Transverse colon (tissue), 4 donors: ENCODE data around the gene SHMT2. TPM values are rescaled to one million over a fixed set of nuclear protein-coding genes. Genes with fewer than 3 reads are reported as not detected.
A peak's percentile ranks its signal among the peaks of the same experiment; 100 is the strongest.

Experiments used
- DNase-seq: peaks from one replicate; pipeline ENCODE4 v3.0.0-alpha.2; 2019
- H3K27ac ChIP-seq, 4 donors: fragments of 200-600 bp; sonication (generic); 2 replicates each; pipeline ENCODE4 v1.5.1; 2016 to 2018; ENCODE audit warnings: inconsistent platforms in 4 of 4
- H3K27me3 ChIP-seq: fragments of 200-600 bp; sonication (generic); 2 replicates; pipeline ENCODE4 v1.5.1; 2017; ENCODE audit warnings: inconsistent platforms
- H3K36me3 ChIP-seq, 4 donors: fragments of 200-600 bp; sonication (generic); 2 replicates each; pipeline ENCODE4 v1.5.1; 2017 to 2019; ENCODE audit warnings: inconsistent platforms in 4 of 4
- H3K4me1 ChIP-seq, 4 donors: fragments of 200-600 bp; sonication (generic); 2 replicates each; pipeline ENCODE4 v1.5.1; 2017 to 2020; ENCODE audit warnings: inconsistent platforms in 4 of 4
- H3K4me3 ChIP-seq, 4 donors: fragments of 200-600 bp; sonication (generic); 1 replicate in 1 of 4; 2 replicates in 3 of 4; pipeline versions ENCODE4 v1.5.1 to v1.6.1; 2017 to 2019; ENCODE audit warnings: inconsistent platforms in 4 of 4
- H3K9me3 ChIP-seq, 2 donors: fragments of 200-600 bp; sonication (generic); 2 replicates each; pipeline ENCODE4 v1.5.1; 2017 to 2019; ENCODE audit warnings: inconsistent platforms in 2 of 2
- EP300 ChIP-seq: sonication (generic); formaldehyde crosslinking; IDR thresholded peaks from one replicate; pipeline ENCODE4 v1.6.1; 2017; ENCODE audit warnings: antibody characterized with exemption, low read depth
- POLR2A ChIP-seq: fragments of 450-650 bp; IDR thresholded peaks from one replicate; pipeline ENCODE4 v1.6.1; 2016; ENCODE audit warnings: antibody characterized with exemption, mild to moderate bottlenecking, moderate library complexity
- POLR2AphosphoS5 ChIP-seq, 3 donors: sonication (generic); formaldehyde crosslinking; IDR thresholded peaks; one replicate each; pipeline ENCODE4 v1.6.1; 2016; ENCODE audit warnings: antibody characterized with exemption in 3 of 3
- WGBS, 2 donors: methylation state at CpG; one replicate each; pipeline ENCODE4 v1.1.5; 2018; ENCODE audit warnings: low coverage in 1 of 2; 5-methylcytosine and 5-hydroxymethylcytosine counted together
- in situ Hi-C, 4 donors: fragments of 200-750 bp; cut with MboI; loops; one replicate each; pipeline versions ENCODE4 v1.15.0 to v1.15.1; 2017; ENCODE audit warnings: low sequenced_read_pairs in 3 of 4, low pct_ligation_motif_present in 1 of 4, low pct_unique_long_range_greater_than_20kb in 1 of 4
- intact Hi-C: fragments of 100-400 bp; cut with DNase I; formaldehyde crosslinking; loops from one replicate; pipeline ENCODE4 v1.15.1; 2023; ENCODE audit warnings: low total_unique reads
- total RNA-seq, 4 donors: library from RNA; depleted of rRNA; stranded (reverse); fragments of >200 nt; gene quantifications; one replicate each; pipeline ENCODE4 v1.1.0, GENCODE V29; 2016
- TF ChIP-seq, protein P1 (sequence below), 5 experiments: fragments of 200-600 bp in 3 of 5; fragments of 450-650 bp in 2 of 5; sonication (generic) in 3 of 5; IDR thresholded peaks; 1 replicate in 2 of 5; 2 replicates in 3 of 5; pipeline ENCODE4 v1.5.1; 2016 to 2017; ENCODE audit warnings: antibody characterized with exemption in 5 of 5, inconsistent platforms in 3 of 5, mild to moderate bottlenecking in 2 of 5, moderate library complexity in 1 of 5

The SHMT2 gene
- total RNA-seq, 4 donors from 2014 or later = 29.2 to 104 (median 33.4) TPM

DNA sequence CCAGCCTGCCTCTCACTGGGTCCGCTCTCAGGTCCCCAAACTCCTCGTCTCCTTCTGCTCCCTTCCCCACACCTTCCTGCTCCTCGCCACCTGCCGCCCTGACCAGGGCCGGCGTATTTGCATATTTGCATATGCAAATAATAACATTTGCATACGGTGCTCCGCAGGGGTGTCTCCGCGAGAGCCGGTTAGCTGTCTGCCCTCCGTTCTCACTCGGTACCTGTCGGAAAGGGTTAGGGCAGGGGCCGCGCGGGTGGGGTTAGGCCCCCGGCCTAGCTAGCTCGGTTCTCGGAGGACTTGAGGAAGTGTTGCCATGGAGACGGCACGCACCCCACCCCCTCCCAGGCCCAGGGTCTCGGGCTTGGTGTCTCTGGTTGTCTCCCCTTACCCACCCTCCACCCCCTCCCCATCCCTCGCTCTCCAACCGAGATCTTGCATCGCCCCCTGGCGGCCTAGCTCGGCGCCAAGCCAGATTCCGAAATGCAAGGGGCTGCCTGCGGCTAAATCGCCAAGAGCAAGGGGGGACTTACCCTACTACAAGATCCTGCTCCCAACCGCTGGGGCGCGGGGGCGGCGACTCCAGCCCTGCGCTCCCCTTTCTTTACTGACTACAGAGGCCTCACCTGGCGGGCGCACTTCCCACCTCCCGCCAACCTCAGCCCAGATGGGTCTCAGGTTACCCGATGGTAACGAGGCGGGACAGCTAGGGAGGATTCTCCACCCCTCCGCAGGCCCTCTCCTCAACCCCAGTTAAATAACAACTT is 13.4 kb downstream of the SHMT2 start:
- in situ Hi-C loops = no loop called here
- intact Hi-C loops = loop anchor here (1.0 kb wide), 1 partner anchor 25 kb away; no protein-coding TSS in a partner anchor
- 1% methylated on average over 36 of the region's 45 CpGs; no CpG with 5 or more reads in 1 of the 2 donors for WGBS, 2 donors
- Histone ChIP-seq H3K36me3 (no peaks in the 10 kb centered on the region), H3K9me3 (no peaks in the 10 kb centered on the region), H3K27me3 (peaks cover 65% of the 10 kb centered on the region), H3K4me1 (peaks cover 39 to 59% (median 56%) of the 10 kb centered on the region in 4 donors), H3K27ac (peak overlapping the region in 1 of 4 donors; percentile 33), H3K4me3 (peak overlapping the region in 2 of 4 donors; percentile 15 to 42)
- DNase-seq = peak; percentile 72
- TF ChIP-seq POLR2AphosphoS5 (IDR thresholded peaks at IDR 0.05) (no peak), EP300 (no peak)
- TF ChIP-seq, protein P1, sequence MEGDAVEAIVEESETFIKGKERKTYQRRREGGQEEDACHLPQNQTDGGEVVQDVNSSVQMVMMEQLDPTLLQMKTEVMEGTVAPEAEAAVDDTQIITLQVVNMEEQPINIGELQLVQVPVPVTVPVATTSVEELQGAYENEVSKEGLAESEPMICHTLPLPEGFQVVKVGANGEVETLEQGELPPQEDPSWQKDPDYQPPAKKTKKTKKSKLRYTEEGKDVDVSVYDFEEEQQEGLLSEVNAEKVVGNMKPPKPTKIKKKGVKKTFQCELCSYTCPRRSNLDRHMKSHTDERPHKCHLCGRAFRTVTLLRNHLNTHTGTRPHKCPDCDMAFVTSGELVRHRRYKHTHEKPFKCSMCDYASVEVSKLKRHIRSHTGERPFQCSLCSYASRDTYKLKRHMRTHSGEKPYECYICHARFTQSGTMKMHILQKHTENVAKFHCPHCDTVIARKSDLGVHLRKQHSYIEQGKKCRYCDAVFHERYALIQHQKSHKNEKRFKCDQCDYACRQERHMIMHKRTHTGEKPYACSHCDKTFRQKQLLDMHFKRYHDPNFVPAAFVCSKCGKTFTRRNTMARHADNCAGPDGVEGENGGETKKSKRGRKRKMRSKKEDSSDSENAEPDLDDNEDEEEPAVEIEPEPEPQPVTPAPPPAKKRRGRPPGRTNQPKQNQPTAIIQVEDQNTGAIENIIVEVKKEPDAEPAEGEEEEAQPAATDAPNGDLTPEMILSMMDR (IDR thresholded peaks at IDR 0.05) = peak; percentile 34 to 74 (median 63)

DNA sequence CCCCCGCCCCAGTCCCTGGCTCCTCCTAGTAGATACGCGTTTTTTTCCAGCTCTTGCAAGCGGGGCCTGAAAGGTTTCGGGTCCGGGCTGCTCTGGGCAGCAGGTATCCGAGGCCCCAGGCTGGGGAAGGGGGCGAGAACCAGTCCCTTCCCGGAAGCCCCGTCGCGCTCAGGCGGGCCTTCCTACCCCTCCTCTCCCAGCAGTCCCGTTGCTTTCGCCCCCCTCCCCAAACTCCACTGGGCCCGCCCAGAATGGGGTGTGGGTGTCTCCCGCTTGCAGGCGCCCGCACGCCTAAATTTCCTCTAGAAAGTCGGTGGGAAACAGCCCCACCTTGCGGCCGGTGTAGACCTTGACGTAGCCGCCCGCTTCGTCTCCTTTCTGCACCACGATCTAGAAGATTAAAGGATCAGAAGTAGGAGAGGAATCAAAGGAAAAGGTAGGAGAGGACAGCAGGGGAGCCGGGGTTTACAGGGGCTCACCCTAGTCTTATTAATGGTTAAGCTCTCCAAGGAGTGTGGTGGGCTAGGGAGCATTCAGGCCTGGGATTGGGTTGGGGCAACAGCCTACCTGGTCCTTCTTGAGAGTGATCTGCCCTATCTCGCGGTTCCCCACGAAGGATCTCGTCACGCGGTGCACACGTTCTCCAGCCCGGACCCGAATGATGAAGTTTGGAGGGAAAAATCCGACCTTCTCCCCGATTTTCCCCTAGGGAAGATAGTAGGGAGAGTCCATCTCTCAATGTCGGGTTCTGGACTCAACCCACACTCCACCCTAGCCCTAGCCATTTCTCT is 14.2 kb downstream of the SHMT2 start:
- peaks cover 57% of the 10 kb centered on the region for H3K27me3 ChIP-seq
- peaks cover 31 to 51% (median 48%) of the 10 kb centered on the region in 4 donors for H3K4me1 ChIP-seq
- H3K27ac ChIP-seq = peak overlapping the region in 1 of 4 donors; percentile 22
- H3K4me3 ChIP-seq = peak overlapping the region in 2 of 4 donors; percentile 15 to 42
- intact Hi-C loops (loop anchor here (1.0 kb wide), 1 partner anchor 25 kb away; no protein-coding TSS in a partner anchor), in situ Hi-C loops (no loop called here)
- peak; percentile 86 for DNase-seq
- H3K36me3 ChIP-seq = no peaks in the 10 kb centered on the region
- TF ChIP-seq, protein P1 (IDR thresholded peaks at IDR 0.05) = peak; percentile 63 to 82 (median 73)
- TF ChIP-seq POLR2A = no peak
- H3K9me3 ChIP-seq = no peaks in the 10 kb centered on the region
- WGBS, 2 donors = 0 to 10% methylated on average over 1 to 40 of the region's 41 CpGs

DNA sequence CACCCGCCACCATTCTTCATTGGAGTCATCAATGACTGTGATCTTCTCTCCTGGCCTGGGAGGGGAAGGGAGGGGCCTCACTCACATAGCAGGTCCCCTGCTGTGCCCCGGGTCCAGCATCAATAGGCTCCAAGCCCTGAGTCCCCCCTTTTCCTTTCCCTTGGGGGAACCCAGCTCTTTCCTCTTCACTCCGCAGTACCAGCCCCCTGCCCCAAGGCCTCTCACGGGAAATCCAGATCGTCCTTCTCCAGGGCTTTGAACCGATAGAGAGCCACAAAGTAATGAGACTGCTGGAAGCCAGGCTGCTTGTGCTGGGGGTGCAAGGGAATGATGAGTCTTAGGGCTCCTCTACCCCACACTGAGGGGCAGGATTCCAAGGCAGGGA is 14.8 kb downstream of the SHMT2 start:
- DNase-seq = no peak
- Histone ChIP-seq H3K4me3 (no peak overlapping the region), H3K36me3 (no peaks in the 10 kb centered on the region), H3K9me3 (no peaks in the 10 kb centered on the region), H3K27me3 (peaks cover 52% of the 10 kb centered on the region), H3K27ac (no peak overlapping the region), H3K4me1 (peaks cover 29 to 46% (median 44%) of the 10 kb centered on the region in 4 donors)
- in situ Hi-C loops (no loop called here), intact Hi-C loops (no loop called here)
- TF ChIP-seq POLR2A (no peak), EP300 (no peak), POLR2AphosphoS5 (IDR thresholded peaks at IDR 0.05) (no peak)
- TF ChIP-seq, protein P1 (IDR thresholded peaks at IDR 0.05) = no peak
- 83% methylated on average over 6 of the region's 6 CpGs; no CpG with 5 or more reads in 1 of the 2 donors for WGBS, 2 donors

DNA sequence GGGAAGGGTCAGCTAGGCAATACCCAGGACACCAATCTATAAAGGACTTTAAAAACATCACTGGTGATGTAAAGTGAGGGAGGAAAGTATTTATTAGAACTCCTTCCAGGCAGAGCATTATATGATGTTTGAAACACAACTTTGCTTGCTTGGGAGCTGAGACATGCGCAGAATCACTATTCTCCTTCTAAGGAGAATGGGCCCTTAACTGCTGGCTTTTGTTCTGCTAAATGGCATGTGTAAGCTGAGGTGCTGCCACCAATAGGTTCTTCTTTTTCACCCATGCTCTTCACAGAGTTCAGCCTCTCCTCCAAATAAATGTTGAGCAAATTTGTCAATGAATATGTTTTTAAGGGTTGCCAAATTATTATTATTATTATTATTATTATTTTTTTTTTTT is 17.5 kb downstream of the SHMT2 start:
- 89 to 96% methylated on average over 1 of the region's 1 CpG for WGBS, 2 donors
- peaks cover 15 to 19% (median 18%) of the 10 kb centered on the region in 4 donors for H3K4me1 ChIP-seq
- peaks cover 25% of the 10 kb centered on the region for H3K27me3 ChIP-seq
- intact Hi-C loops (no loop called here), in situ Hi-C loops (no loop called here)
- H3K4me3 ChIP-seq = no peak overlapping the region
- no peak for DNase-seq
- no peak overlapping the region for H3K27ac ChIP-seq
- no peaks in the 10 kb centered on the region for H3K36me3 ChIP-seq
- H3K9me3 ChIP-seq = no peaks in the 10 kb centered on the region
- no peak for TF ChIP-seq POLR2AphosphoS5 (IDR thresholded peaks at IDR 0.05)
